ENCODE results near the gene POM121C.

DNA sequence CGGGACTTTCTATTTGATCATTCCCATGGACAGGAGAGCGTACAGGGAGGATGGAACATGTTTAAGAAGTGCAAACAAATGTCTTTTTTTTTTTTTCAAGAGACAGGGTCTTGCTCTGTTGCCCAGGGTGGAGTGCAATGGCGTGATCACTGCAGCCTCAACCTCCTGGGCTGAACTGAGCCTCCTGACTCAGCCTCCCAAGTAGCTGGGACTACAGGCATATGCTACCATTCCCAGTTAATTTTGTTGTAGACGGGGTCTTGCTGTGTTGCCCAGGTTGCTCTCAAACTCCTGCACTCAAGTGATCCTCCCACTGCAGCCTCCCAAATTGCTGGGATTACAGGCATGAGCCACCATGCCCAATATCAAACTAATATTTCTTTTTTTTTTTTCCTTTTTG lies 46.5 kb upstream of the POM121C start:
- TF ChIP-seq, protein P1, sequence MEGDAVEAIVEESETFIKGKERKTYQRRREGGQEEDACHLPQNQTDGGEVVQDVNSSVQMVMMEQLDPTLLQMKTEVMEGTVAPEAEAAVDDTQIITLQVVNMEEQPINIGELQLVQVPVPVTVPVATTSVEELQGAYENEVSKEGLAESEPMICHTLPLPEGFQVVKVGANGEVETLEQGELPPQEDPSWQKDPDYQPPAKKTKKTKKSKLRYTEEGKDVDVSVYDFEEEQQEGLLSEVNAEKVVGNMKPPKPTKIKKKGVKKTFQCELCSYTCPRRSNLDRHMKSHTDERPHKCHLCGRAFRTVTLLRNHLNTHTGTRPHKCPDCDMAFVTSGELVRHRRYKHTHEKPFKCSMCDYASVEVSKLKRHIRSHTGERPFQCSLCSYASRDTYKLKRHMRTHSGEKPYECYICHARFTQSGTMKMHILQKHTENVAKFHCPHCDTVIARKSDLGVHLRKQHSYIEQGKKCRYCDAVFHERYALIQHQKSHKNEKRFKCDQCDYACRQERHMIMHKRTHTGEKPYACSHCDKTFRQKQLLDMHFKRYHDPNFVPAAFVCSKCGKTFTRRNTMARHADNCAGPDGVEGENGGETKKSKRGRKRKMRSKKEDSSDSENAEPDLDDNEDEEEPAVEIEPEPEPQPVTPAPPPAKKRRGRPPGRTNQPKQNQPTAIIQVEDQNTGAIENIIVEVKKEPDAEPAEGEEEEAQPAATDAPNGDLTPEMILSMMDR (IDR thresholded peaks at IDR 0.05) = no peak
- no peak for TF ChIP-seq POLR2A (IDR thresholded peaks at IDR 0.05)

All from testis (tissue), 2 donors.